Activated CD4-positive, alpha-beta memory T cell treated with anti-CD3 and anti-CD28 coated beads for 36 hours (primary cell): ENCODE measurements around the gene TTYH1. TPM values are rescaled to one million over a fixed set of nuclear protein-coding genes. Genes with fewer than 3 reads are reported as not detected.
"Not testable (repeated sequence)": the region's sequence is repeated elsewhere in the genome, so short reads cannot be mapped to it uniquely, and the experiment has no call there.

ENCODE experiments used
- CTCF ChIA-PET: fragments of 350-600 bp; sonication (Branson Sonifier 250); formaldehyde crosslinking; loops from one replicate; lab custom pipeline; 2021; ENCODE audit warnings: antibody characterized with exemption, inconsistent platforms; lab: Charles Lee
- POLR2A ChIA-PET: fragments of 350-600 bp; sonication (Branson Sonifier 250); formaldehyde crosslinking; loops from one replicate; lab custom pipeline; 2021; ENCODE audit warnings: antibody characterized with exemption; lab: Charles Lee
- DNase-seq: peaks from one replicate; pipeline ENCODE4 v3.0.0-alpha.2; 2020
- H3K27ac Mint-ChIP-seq: one replicate; pipeline ENCODE4 v1.8.0; 2021; ENCODE audit warnings: mixed read lengths
- H3K27me3 Mint-ChIP-seq: one replicate; pipeline ENCODE4 v1.8.0; 2021; ENCODE audit warnings: mixed read lengths
- H3K36me3 Mint-ChIP-seq: one replicate; pipeline ENCODE4 v1.8.0; 2021; ENCODE audit warnings: mixed read lengths
- H3K4me1 Mint-ChIP-seq: one replicate; pipeline ENCODE4 v1.8.0; 2021; ENCODE audit warnings: low read depth, mixed read lengths
- H3K4me3 Mint-ChIP-seq: one replicate; pipeline ENCODE4 v1.8.0; 2021; ENCODE audit warnings: mild to moderate bottlenecking, mixed read lengths
- H3K9me3 Mint-ChIP-seq: one replicate; pipeline ENCODE4 v1.8.0; 2021; ENCODE audit warnings: mixed read lengths
- intact Hi-C: fragments of 100-400 bp; cut with micrococcal nuclease; formaldehyde crosslinking; loops from one replicate; pipeline ENCODE4 v1.15.1; 2023
- total RNA-seq, 2 experiments: library from RNA; stranded (reverse); gene quantifications; one replicate each; pipeline ENCODE4 v1.2.3, GENCODE V29; 2021

Gene TTYH1
- total RNA-seq, 2 experiments from 2014 or later, result not detected

DNA sequence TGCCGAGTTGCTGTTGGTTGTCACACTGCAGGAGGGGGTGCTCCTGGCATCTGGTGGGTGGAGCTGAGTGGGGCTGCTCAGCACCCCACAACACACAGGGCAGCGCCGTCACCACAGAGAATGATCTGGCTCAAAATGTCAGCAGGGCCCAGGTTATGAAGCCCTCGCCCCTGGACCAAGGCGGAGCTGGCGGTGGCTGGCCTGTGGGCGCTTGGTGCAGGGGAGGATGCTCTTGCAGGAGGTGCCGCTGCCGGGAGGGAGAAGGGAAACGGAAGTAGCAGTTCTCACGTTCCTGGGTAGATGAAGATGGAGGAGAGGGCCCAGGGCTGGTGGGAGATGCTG lies 19.6 kb downstream of the TTYH1 start:
- H3K9me3 Mint-ChIP-seq, result no peaks in the 10 kb centered on the region
- POLR2A ChIA-PET, result no interaction called here
- CTCF ChIA-PET, result no interaction called here
- no peaks in the 10 kb centered on the region for H3K36me3 Mint-ChIP-seq
- intact Hi-C loops, result no loop called here
- no peak overlapping the region for H3K27ac Mint-ChIP-seq
- peak; percentile 19 for DNase-seq
- H3K27me3 Mint-ChIP-seq, result no peaks in the 10 kb centered on the region
- peaks cover 14% of the 10 kb centered on the region for H3K4me1 Mint-ChIP-seq
- H3K4me3 Mint-ChIP-seq, result no peak overlapping the region

DNA sequence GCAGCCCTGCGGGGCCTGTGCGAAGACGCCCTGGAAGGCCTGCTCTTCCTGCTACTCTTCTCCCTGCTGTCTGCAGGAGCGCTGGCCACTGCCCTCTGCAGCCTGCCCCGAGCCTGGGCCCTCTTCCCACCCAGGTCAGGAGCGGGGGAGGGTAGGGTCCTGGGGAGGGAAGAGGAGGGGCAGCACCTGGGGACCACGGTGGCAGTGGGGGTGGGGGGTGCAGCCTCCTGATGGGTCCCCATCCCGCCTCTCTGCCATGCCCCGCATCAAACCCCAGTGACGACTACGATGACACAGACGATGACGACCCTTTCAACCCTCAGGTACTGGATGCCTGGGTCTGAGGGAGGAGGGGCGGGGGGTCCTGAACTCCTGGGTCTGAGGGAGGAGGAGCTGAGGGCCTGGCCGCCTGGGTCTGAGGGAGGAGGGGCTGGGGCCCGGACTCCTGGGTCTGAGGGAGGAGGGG lies 20.3 kb downstream of the TTYH1 start:
- no peak overlapping the region for H3K4me3 Mint-ChIP-seq
- no peak overlapping the region for H3K27ac Mint-ChIP-seq
- no peak for DNase-seq
- no peaks in the 10 kb centered on the region for H3K36me3 Mint-ChIP-seq
- POLR2A ChIA-PET, result no interaction called here
- CTCF ChIA-PET, result no interaction called here
- no peaks in the 10 kb centered on the region for H3K9me3 Mint-ChIP-seq
- no peaks in the 10 kb centered on the region for H3K27me3 Mint-ChIP-seq
- peaks cover 14% of the 10 kb centered on the region for H3K4me1 Mint-ChIP-seq
- intact Hi-C loops, result no loop called here

DNA sequence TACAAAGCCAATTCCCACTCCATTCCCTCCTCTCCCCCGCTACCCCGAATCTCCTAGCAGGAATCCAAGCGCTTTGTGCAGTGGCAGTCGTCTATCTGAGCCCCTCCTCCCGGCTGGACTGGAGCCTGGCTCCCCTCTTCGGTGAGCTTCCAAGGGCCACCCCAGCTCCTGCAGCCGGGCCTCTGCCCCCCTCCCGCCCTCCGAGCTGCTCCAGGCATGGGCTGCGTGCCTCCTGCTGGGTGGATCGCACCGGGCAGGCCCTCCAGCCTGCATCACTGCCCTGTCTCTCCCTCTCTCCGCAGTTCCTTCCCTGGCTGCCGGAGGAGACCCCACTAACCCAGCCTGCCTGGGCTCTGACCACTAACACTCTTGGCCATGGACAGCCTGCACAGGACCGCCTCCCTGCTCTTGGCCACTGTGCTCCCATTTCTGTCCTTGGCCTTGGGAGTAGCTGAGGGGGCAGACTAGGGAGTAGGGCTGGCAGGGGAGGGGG lies 20.8 kb downstream of the TTYH1 start:
- Mint-ChIP-seq H3K27me3 (no peaks in the 10 kb centered on the region), H3K4me1 (peaks cover 14% of the 10 kb centered on the region), H3K27ac (no peak overlapping the region), H3K36me3 (no peaks in the 10 kb centered on the region), H3K4me3 (no peak overlapping the region), H3K9me3 (no peaks in the 10 kb centered on the region)
- intact Hi-C loops, result no loop called here
- POLR2A ChIA-PET, result no interaction called here
- CTCF ChIA-PET, result no interaction called here
- no peak for DNase-seq

DNA sequence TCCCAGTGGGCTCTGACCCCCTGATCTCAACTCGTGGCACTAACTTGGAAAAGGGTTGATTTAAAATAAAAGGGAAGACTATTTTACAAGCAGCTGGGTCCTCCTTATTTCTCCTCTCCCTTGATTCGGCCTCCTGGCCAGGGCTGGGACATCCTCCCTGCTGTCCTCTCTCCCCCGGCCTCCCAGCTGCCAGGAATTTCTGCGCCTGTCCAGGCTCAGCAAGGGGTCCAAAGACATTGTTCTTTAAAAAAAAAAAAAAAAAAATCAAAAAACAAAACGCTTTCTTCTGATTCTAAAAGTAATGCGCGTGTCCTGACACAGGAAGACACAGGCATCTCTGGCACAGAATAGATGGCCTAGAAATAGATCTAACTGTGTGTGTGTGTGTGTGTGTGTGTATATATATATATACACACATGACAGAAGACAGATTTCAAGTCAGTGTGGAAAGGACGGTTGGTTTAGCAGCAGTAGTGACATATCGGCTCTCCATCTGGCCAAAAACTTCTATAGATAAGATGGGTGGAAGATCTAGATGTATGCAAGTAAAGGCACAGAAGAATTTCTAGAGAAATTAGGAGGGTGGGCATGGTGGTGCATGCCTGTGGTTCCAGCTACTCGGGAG lies 21.5 kb downstream of the TTYH1 start:
- CTCF ChIA-PET, result no interaction called here
- Mint-ChIP-seq H3K27ac (no peak overlapping the region), H3K9me3 (no peaks in the 10 kb centered on the region), H3K4me3 (no peak overlapping the region), H3K36me3 (no peaks in the 10 kb centered on the region), H3K4me1 (peaks cover 13% of the 10 kb centered on the region), H3K27me3 (no peaks in the 10 kb centered on the region)
- intact Hi-C loops, result no loop called here
- POLR2A ChIA-PET, result no interaction called here
- DNase-seq, result no peak

DNA sequence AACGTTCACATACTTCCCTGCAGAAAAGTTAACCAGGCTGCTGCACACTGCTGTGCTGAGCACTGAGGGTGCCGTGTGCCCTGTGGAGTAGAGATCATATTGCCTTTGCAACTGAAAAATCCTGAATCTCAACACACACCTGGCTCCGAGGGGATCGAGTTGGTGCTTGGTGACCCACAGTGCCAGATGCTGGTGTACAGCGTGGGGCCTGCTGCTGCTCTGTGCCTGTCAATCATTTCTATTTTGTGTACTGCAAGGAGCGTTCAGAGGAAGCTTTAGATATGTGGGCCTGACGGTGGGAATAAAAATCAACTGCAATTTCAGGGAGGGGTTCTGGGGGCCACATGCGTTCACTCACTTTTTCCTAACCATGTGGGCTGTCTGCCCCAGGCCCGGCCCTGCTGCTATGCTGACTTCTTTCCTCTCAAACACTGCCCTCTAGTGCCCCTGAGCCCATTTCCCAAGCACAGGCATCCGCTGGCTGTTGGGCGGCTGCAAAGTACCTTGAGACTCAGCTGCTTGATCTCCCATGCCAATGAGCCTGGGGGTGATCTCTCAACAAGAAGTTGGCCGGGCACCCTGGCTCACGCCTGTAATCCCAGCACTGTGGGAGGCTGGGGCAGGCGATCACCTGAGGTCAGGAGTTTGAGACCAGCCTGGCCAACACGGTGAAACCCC lies 24.0 kb downstream of the TTYH1 start:
- Mint-ChIP-seq H3K36me3 (peaks cover 7% of the 10 kb centered on the region), H3K9me3 (no peaks in the 10 kb centered on the region), H3K4me3 (no peak overlapping the region), H3K4me1 (peaks cover 11% of the 10 kb centered on the region), H3K27me3 (no peaks in the 10 kb centered on the region), H3K27ac (no peak overlapping the region)
- DNase-seq, result peak; percentile 36
- intact Hi-C loops, result no loop called here
- POLR2A ChIA-PET, result interaction anchor here (1.5 kb wide), 1 partner anchor 9 kb away, joined by 4 read pairs; no protein-coding TSS in a partner anchor
- CTCF ChIA-PET, result interaction anchor here (1.5 to 2.3 kb wide), 3 partner anchors 9 to 24 kb away, joined by 4 to 14 read pairs (median 5); partner anchors contain the start of genes LENG8 and TTYH1

DNA sequence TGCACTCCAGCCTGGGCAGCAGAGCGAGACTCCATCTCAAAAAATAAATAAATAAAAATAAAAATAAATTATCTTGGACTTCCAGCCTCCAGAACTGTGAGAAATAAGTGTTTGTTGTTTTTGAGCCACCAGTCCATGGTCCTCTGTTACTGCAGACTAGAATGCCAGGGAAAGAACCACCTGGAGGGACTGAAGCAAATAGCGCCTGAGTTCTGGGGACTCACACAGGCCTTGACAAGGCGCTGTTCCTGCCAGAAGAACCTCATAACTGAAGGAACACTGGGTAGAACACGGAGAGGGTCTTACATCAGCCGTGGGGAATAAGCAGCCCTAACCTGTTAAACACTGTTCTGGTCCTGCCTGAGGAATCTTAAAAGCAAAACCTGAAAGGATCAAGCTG lies 25.4 kb downstream of the TTYH1 start:
- no peaks in the 10 kb centered on the region for H3K27me3 Mint-ChIP-seq
- H3K4me3 Mint-ChIP-seq, result no peak overlapping the region
- ChIA-PET CTCF (interaction anchor here (1.0 kb wide), 1 partner anchor 10 kb away, joined by 3 read pairs; no protein-coding TSS in a partner anchor), POLR2A (interaction anchor here (1.7 kb wide), 1 partner anchor 13 kb away, joined by 4 read pairs; no protein-coding TSS in a partner anchor)
- peaks cover 3% of the 10 kb centered on the region for H3K4me1 Mint-ChIP-seq
- no peak overlapping the region for H3K27ac Mint-ChIP-seq
- intact Hi-C loops, result loop anchor here (10.0 kb wide), 2 partner anchors 326 to 1214 kb away; partner anchors contain the start of genes PRPF31, TFPT and U2AF2
- H3K9me3 Mint-ChIP-seq, result no peaks in the 10 kb centered on the region
- DNase-seq, result no peak
- peaks cover 13% of the 10 kb centered on the region for H3K36me3 Mint-ChIP-seq

DNA sequence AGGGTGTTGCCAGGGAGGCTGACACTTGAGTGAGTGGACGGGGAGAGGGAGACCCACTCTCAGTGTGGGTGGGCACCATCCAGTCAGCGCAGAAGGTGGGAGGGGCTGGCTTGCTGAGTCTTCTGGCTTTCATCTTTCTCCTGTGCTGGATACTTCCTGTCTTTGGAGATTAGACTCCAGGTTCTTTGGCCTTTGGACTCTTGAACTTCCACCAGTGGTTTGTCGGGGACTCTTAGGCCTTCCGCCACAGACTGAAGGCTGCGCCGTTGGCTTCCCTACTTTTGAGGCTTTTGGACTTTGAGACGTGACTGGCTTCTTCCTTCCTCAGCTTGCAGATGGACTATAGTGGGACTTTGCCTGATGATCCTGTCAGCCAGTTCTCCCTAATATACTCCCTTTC lies 29.5 kb downstream of the TTYH1 start:
- ChIA-PET CTCF (no interaction called here), POLR2A (no interaction called here)
- Mint-ChIP-seq H3K4me3 (no peak overlapping the region), H3K4me1 (peaks cover 22% of the 10 kb centered on the region), H3K36me3 (peaks cover 21% of the 10 kb centered on the region), H3K27me3 (peaks cover 2% of the 10 kb centered on the region), H3K9me3 (no peaks in the 10 kb centered on the region), H3K27ac (no peak overlapping the region)
- DNase-seq, result no peak
- intact Hi-C loops, result loop anchor here (5.0 to 10.0 kb wide), 3 partner anchors 287 to 1210 kb away; partner anchors contain the start of genes LENG1, PRPF31, TFPT and U2AF2

DNA sequence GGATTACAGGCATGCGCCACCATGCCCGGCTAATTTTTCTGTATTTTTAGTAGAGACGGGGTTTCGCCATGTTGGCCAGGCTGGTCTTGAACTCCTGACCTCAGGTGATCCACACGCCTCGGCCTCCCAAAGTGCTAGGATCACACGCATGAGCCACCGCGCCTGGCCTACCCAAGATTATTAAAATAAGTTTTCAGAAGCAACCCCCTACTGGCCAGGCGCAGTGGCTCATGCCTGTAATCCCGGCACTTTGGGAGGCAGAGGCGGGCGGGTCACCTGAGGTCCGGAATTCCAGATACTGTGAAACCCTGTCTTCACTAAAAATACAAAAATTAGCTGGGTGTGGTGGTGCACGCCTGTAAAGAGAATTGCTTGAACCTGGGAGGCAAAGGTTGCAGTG lies 31.1 kb downstream of the TTYH1 start:
- CTCF ChIA-PET, result interaction anchor here (0.6 kb wide), 1 partner anchor 703 kb away, joined by 3 read pairs; the partner anchor contains the start of gene TNNT1
- H3K9me3 Mint-ChIP-seq, H3K4me3 Mint-ChIP-seq, H3K27me3 Mint-ChIP-seq, H3K27ac Mint-ChIP-seq, DNase-seq, POLR2A ChIA-PET: not testable (repeated sequence)
- H3K4me1 Mint-ChIP-seq, result peaks cover 36% of the 10 kb centered on the region
- intact Hi-C loops, result loop anchor here (5.0 to 10.0 kb wide), 3 partner anchors 289 to 1208 kb away; partner anchors contain the start of genes LENG1, PRPF31, TFPT and U2AF2
- peaks cover 36% of the 10 kb centered on the region for H3K36me3 Mint-ChIP-seq

DNA sequence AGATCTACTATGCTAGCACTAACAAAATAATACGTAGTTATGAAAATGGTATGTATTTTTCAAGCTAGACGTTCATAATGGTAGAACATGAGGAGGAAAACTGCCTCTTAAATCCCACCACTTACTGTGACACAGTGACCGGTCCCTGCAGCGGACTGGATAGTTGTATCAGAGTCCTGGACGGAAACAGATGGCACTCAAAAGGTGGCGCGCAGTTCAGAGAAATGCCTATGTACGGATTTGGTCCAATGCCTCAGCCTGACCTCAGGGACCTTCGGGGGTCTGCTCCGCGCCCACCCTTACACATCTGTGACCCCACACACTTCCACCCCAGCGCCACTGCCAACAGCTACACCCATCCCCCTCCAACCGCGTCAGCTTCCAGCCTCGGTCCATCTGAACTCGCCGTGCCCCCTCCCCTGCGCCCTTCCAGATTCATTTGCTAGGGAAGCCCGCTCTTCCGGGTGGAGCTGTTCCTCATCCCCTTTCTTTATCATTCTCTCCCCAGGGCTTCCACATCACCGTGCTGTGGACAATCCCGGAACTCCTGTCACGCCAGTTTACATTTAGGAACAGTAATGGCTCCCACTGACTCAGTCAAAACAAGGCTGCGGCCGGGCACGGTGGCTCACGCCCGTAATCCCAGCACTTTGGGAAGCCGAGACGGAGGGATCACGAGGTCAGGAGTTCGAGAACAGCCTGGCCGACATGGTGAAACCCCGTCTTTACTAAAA lies 32.9 kb downstream of the TTYH1 start:
- peak; percentile 64 for DNase-seq
- H3K9me3 Mint-ChIP-seq, result no peaks in the 10 kb centered on the region
- peaks cover 42% of the 10 kb centered on the region for H3K4me1 Mint-ChIP-seq
- H3K27me3 Mint-ChIP-seq, result peaks cover 2% of the 10 kb centered on the region
- intact Hi-C loops, result loop anchor here (5.0 to 10.0 kb wide), 3 partner anchors 291 to 1207 kb away; partner anchors contain the start of genes LENG1, PRPF31, TFPT and U2AF2
- POLR2A ChIA-PET, result interaction anchor here (0.5 to 4.0 kb wide), 12 partner anchors 9 to 891 kb away, joined by 3 to 31 read pairs (median 4); partner anchors contain the start of genes KMT5C, LENG9, MBOAT7 and PPP6R1
- peaks cover 46% of the 10 kb centered on the region for H3K36me3 Mint-ChIP-seq
- peak overlapping the region; percentile 99 for H3K27ac Mint-ChIP-seq
- CTCF ChIA-PET, result interaction anchor here (0.7 to 2.2 kb wide), 5 partner anchors 9 to 60 kb away, joined by 3 to 14 read pairs (median 3); no protein-coding TSS in a partner anchor
- H3K4me3 Mint-ChIP-seq, result peak overlapping the region; percentile 99

DNA sequence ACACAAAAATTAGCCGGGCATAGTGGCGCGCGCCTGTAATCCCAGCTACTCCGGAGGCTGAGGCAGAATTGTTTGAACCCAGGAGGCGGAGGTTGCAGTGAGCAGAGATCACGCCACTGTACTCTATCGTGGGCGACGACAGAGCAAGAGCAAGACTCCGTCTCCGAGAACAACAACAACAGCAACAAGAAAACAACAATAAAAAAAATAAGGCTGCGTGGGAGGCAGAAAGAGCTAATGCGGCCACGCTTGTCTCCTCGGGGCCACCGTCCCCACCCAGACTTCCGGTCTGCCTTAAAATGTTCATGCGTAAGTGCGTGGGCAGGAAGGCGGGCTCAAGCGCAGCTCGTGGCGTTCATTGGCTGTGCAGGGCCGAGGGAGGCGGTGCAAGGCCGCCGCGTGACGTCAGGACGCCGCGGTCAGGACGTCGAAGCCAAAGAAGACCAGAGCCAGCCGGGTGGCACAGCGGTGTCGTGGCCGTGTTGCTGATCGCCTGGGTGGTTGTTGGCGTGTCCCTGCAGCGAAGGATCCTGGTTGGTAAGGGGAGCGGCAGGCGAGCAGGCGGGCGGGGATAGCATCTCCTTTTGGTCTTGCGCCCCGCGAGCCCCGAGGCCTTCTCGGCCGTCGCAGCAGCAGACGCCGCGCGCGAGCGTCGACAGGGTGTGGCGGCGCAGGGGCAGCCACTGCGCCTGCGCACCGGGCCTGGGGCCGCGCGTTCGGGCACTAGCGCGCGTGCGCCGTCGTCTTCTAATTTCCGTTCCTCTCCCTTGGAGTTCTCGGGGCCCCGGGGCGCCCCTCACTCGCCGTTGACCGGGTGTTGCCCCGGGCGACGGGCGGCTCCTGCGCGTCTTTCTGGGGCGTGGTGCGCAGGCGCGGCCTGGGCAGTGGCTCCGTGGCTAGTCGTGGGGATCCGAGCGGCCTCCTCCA lies 33.8 kb downstream of the TTYH1 start, which contains the start of gene LENG8:
Gene LENG8 (plus strand): TSS at position 426 of the 927 bp plus-strand sequence. CDS start 2,146 bp downstream, outside the sequence.
- CTCF ChIA-PET, result interaction anchor here (0.7 to 2.2 kb wide), 4 partner anchors 10 to 57 kb away, joined by 3 to 14 read pairs (median 6); partner anchors contain the start of gene LENG9
- Mint-ChIP-seq H3K4me1 (peaks cover 43% of the 10 kb centered on the region), H3K4me3 (peak within 1 kb of the TSS; percentile 99)

More for the DNA sequence above, 33.8 kb downstream of the TTYH1 start, which contains the start of gene LENG8:
- Mint-ChIP-seq H3K9me3 (no peaks in the 10 kb centered on the region), H3K27ac (peak within 1 kb of the TSS; percentile 99), H3K27me3 (peaks cover 2% of the 10 kb centered on the region), H3K36me3 (peaks cover 52% of the 10 kb centered on the region)
- POLR2A ChIA-PET, result interaction anchor here (0.5 to 4.0 kb wide), 12 partner anchors 9 to 891 kb away, joined by 3 to 31 read pairs (median 4); partner anchors contain the start of genes KMT5C, LENG9, MBOAT7 and PPP6R1
- intact Hi-C loops, result loop anchor here (1.0 to 10.0 kb wide), 4 partner anchors 14 to 1206 kb away; partner anchors contain the start of genes LENG1, LENG9, PRPF31 and TFPT
- peak; percentile 98 for DNase-seq
